Measurements from ENCODE around the gene CCND1.

CCND1 gene

GRCh38 chr11:69654001-69654659 is 13.2 kb downstream of the CCND1 start:
- DNase-seq (ENCODE audit: low read depth), result no peak

- DNase-seq (ENCODE audit: low read depth), result no peak
These were observed 13.9 kb downstream of the CCND1 start for GRCh38 chr11:69654660-69655478.

- DNase-seq (ENCODE audit: low read depth), result no peak
These were observed 14.8 kb downstream of the CCND1 start for GRCh38 chr11:69655479-69656428.

GRCh38 chr11:69656536-69657455 is 15.8 kb downstream of the CCND1 start:
- DNase-seq (ENCODE audit: low read depth), result no peak

GRCh38 chr11:69657456-69657910 is 16.5 kb downstream of the CCND1 start:
- no peak for DNase-seq (ENCODE audit: low read depth)

- no peak for DNase-seq (ENCODE audit: low read depth)
These were observed 17.1 kb downstream of the CCND1 start for GRCh38 chr11:69657911-69658625.

- DNase-seq (ENCODE audit: low read depth), result no peak
These were observed 17.9 kb downstream of the CCND1 start for GRCh38 chr11:69658626-69659450.

- DNase-seq (ENCODE audit: low read depth), result no peak
These were observed 18.6 kb downstream of the CCND1 start for GRCh38 chr11:69659591-69659990.

GRCh38 chr11:69660001-69660500 is 19.1 kb downstream of the CCND1 start:
- DNase-seq (ENCODE audit: low read depth), result no peak

- DNase-seq (ENCODE audit: low read depth), result no peak
These were observed 20.4 kb downstream of the CCND1 start for GRCh38 chr11:69661413-69661715.

- DNase-seq (ENCODE audit: low read depth), result no peak
These were observed 21.2 kb downstream of the CCND1 start for GRCh38 chr11:69662021-69662698.

- DNase-seq (ENCODE audit: low read depth), result no peak
These were observed 21.9 kb downstream of the CCND1 start for GRCh38 chr11:69662806-69663205.

- no peak for DNase-seq (ENCODE audit: low read depth)
These were observed 22.4 kb downstream of the CCND1 start for GRCh38 chr11:69663326-69663725.

GRCh38 chr11:69664103-69664775 is 23.3 kb downstream of the CCND1 start:
- no peak for DNase-seq (ENCODE audit: low read depth)

GRCh38 chr11:69664901-69665300 is 23.9 kb downstream of the CCND1 start:
- DNase-seq (ENCODE audit: low read depth), result no peak

- DNase-seq (ENCODE audit: low read depth), result no peak
These were observed 24.7 kb downstream of the CCND1 start for GRCh38 chr11:69665669-69666068.

GRCh38 chr11:69666261-69666660 is 25.3 kb downstream of the CCND1 start:
- no peak for DNase-seq (ENCODE audit: low read depth)

- DNase-seq (ENCODE audit: low read depth), result no peak
These were observed 26.0 kb downstream of the CCND1 start for GRCh38 chr11:69666752-69667536.

Measured in stimulated activated CD4-positive, alpha-beta T cell treated with anti-CD3 and anti-CD28 coated beads, Interleukin-2, amount 100 ng/mL, for 4 hours (primary cell).